ENCODE measurements around the gene NFIB.

Gene NFIB

GRCh38 chr9:14279671-14280070, 34.3 kb downstream of the NFIB start:
- no peak for TF ChIP-seq CTCF (IDR thresholded peaks at IDR 0.05)
- Mint-ChIP-seq H3K4me3 (no peak overlapping the region), H3K27ac (no peak overlapping the region), H3K9me3 (no peaks in the 10 kb centered on the region), H3K27me3 (ENCODE audit: low read depth, poor library complexity) (peaks cover 5% of the 10 kb centered on the region), H3K4me1 (peaks cover 13% of the 10 kb centered on the region), H3K36me3 (ENCODE audit: low read depth) (no peaks in the 10 kb centered on the region)
- DNase-seq, result no peak

GRCh38 chr9:14278291-14278721, 35.6 kb downstream of the NFIB start:
- no peak overlapping the region for H3K4me3 Mint-ChIP-seq
- peaks cover 5% of the 10 kb centered on the region for H3K27me3 Mint-ChIP-seq (ENCODE audit: low read depth, poor library complexity)
- no peak for TF ChIP-seq CTCF (IDR thresholded peaks at IDR 0.05)
- no peak for DNase-seq
- no peaks in the 10 kb centered on the region for H3K36me3 Mint-ChIP-seq (ENCODE audit: low read depth)
- H3K9me3 Mint-ChIP-seq, result no peaks in the 10 kb centered on the region
- H3K27ac Mint-ChIP-seq, result no peak overlapping the region
- peaks cover 21% of the 10 kb centered on the region for H3K4me1 Mint-ChIP-seq

GRCh38 chr9:14277761-14278160, 36.2 kb downstream of the NFIB start:
- no peaks in the 10 kb centered on the region for H3K36me3 Mint-ChIP-seq (ENCODE audit: low read depth)
- H3K4me1 Mint-ChIP-seq, result peaks cover 25% of the 10 kb centered on the region
- H3K27me3 Mint-ChIP-seq (ENCODE audit: low read depth, poor library complexity), result peaks cover 5% of the 10 kb centered on the region
- TF ChIP-seq CTCF (IDR thresholded peaks at IDR 0.05), result no peak
- H3K4me3 Mint-ChIP-seq, result no peak overlapping the region
- H3K27ac Mint-ChIP-seq, result no peak overlapping the region
- no peaks in the 10 kb centered on the region for H3K9me3 Mint-ChIP-seq
- DNase-seq, result no peak

GRCh38 chr9:14277244-14277643, 36.7 kb downstream of the NFIB start:
- Mint-ChIP-seq H3K36me3 (ENCODE audit: low read depth) (no peaks in the 10 kb centered on the region), H3K4me1 (peaks cover 31% of the 10 kb centered on the region), H3K27me3 (ENCODE audit: low read depth, poor library complexity) (peaks cover 5% of the 10 kb centered on the region), H3K4me3 (no peak overlapping the region), H3K27ac (no peak overlapping the region), H3K9me3 (no peaks in the 10 kb centered on the region)
- DNase-seq, result no peak
- TF ChIP-seq CTCF (IDR thresholded peaks at IDR 0.05), result no peak

GRCh38 chr9:14275331-14275730, 38.6 kb downstream of the NFIB start:
- TF ChIP-seq CTCF (IDR thresholded peaks at IDR 0.05), result no peak
- Mint-ChIP-seq H3K27me3 (ENCODE audit: low read depth, poor library complexity) (peaks cover 5% of the 10 kb centered on the region), H3K4me3 (no peak overlapping the region), H3K36me3 (ENCODE audit: low read depth) (no peaks in the 10 kb centered on the region), H3K27ac (no peak overlapping the region), H3K4me1 (peaks cover 47% of the 10 kb centered on the region), H3K9me3 (no peaks in the 10 kb centered on the region)
- no peak for DNase-seq

GRCh38 chr9:14273696-14274121, 40.2 kb downstream of the NFIB start:
- DNase-seq, result no peak
- Mint-ChIP-seq H3K27me3 (ENCODE audit: low read depth, poor library complexity) (peaks cover 5% of the 10 kb centered on the region), H3K4me3 (peak overlapping the region; percentile 47), H3K4me1 (peaks cover 58% of the 10 kb centered on the region), H3K36me3 (ENCODE audit: low read depth) (no peaks in the 10 kb centered on the region), H3K27ac (peak overlapping the region; percentile 98), H3K9me3 (no peaks in the 10 kb centered on the region)
- no peak for TF ChIP-seq CTCF (IDR thresholded peaks at IDR 0.05)
